Epithelial cell of esophagus (primary cell): ENCODE results near the gene NEMP1.
"Not testable (repeated sequence)": the region's sequence is repeated elsewhere in the genome, so short reads cannot be mapped to it uniquely, and the experiment has no call there.

Experiments
- DNase-seq: peaks from one replicate; pipeline ENCODE4 v3.0.0; 2010; ENCODE audit warnings: low read depth
- H3K4me3 ChIP-seq: 2 replicates; pipeline ENCODE4 v1.5.1; 2011; ENCODE audit warnings: mild to moderate bottlenecking, low read length, control low read depth
- TF ChIP-seq, protein P1 (sequence below): IDR thresholded peaks from 2 replicates; pipeline ENCODE4 v1.5.1; 2011; ENCODE audit warnings: low read depth, mild to moderate bottlenecking, low read length, control low read depth, inconsistent platforms; ENCODE audit not compliant: insufficient read depth; ENCODE audit errors: missing control alignments

The NEMP1 gene

DNA sequence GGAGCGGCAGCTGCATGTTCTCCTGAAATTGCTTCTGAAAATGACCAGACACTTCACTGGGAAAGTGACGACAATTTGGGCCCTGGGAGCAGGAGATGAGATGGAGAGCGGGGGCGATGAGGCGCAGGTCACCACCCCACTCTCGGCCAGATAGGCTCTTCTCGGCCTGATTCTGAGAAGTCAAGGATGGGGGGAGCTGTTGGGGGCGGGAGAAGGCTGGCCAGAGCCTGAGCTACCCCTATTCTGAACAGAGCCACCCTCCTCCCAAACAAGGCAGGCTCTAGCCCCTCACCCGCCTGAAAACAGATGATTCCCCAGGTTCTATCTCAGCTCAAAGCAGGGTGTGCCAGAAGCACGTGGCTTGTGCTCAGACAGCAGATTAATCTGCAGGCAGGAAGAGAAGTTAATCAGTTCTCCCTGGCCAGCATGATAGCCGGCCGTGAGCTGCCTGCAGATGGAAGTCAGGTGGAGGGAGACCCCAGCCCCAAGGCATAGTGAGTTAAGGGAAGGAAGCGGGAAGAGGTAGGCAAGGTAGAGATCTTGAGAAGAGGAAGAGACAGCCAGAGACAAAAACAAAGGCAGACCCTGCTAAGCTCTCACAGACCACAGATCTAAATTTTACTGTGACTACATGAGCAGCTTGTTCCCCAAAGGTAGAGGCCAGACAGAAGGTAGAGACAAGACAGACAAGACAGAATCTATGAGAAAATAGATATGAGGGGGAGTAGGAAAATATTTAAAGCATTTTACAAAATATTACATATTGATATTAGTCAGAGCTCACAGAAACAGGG, 51.4 kb downstream of the NEMP1 start:
- DNase-seq = no peak
- TF ChIP-seq, protein P1, sequence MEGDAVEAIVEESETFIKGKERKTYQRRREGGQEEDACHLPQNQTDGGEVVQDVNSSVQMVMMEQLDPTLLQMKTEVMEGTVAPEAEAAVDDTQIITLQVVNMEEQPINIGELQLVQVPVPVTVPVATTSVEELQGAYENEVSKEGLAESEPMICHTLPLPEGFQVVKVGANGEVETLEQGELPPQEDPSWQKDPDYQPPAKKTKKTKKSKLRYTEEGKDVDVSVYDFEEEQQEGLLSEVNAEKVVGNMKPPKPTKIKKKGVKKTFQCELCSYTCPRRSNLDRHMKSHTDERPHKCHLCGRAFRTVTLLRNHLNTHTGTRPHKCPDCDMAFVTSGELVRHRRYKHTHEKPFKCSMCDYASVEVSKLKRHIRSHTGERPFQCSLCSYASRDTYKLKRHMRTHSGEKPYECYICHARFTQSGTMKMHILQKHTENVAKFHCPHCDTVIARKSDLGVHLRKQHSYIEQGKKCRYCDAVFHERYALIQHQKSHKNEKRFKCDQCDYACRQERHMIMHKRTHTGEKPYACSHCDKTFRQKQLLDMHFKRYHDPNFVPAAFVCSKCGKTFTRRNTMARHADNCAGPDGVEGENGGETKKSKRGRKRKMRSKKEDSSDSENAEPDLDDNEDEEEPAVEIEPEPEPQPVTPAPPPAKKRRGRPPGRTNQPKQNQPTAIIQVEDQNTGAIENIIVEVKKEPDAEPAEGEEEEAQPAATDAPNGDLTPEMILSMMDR = no peak
- no peak overlapping the region for H3K4me3 ChIP-seq

- H3K4me3 ChIP-seq = no peak overlapping the region
- TF ChIP-seq, protein P1 = no peak
- no peak for DNase-seq
Observed at GRCh38 chr12:57025196-57025595, 53.4 kb downstream of the NEMP1 start.

- not testable (repeated sequence) for H3K4me3 ChIP-seq, DNase-seq
Observed at GRCh38 chr12:57022324-57022723, 56.3 kb downstream of the NEMP1 start.

GRCh38 chr12:57019983-57020719, 58.4 kb downstream of the NEMP1 start:
- peak; percentile 54 for DNase-seq
- TF ChIP-seq, protein P1 = no peak
- H3K4me3 ChIP-seq = no peak overlapping the region

GRCh38 chr12:57018906-57019305, 59.7 kb downstream of the NEMP1 start:
- DNase-seq = no peak
- TF ChIP-seq, protein P1 = no peak
- H3K4me3 ChIP-seq = no peak overlapping the region

GRCh38 chr12:57018353-57018752, 60.2 kb downstream of the NEMP1 start:
- not testable (repeated sequence) for H3K4me3 ChIP-seq, DNase-seq

GRCh38 chr12:57016348-57016747, 62.2 kb downstream of the NEMP1 start, which contains the start of gene TAC3:
Gene TAC3 (minus strand): TSS chr12:57016529. CDS start chr12:57015797, 732 bp downstream.
- H3K4me3 ChIP-seq = no peak within 1 kb of the TSS
- TF ChIP-seq, protein P1 = no peak
- DNase-seq = no peak
